Hepatic stellate cell (primary cell): Measurements from ENCODE around the gene SFTA2.
"Not testable (repeated sequence)": the region's sequence is repeated elsewhere in the genome, so short reads cannot be mapped to it uniquely, and the experiment has no call there.

Experiments used
- DNase-seq: peaks from one replicate; pipeline ENCODE4 v3.0.0; 2011; ENCODE audit warnings: low spot score

The SFTA2 gene

GRCh38 chr6:30942338-30943060, 10.5 kb upstream of the SFTA2 start:
- peak; percentile 94 for DNase-seq

GRCh38 chr6:30940361-30940986, 8.5 kb upstream of the SFTA2 start, which contains the start of gene MUCL3:
Gene MUCL3 (plus strand): TSS chr6:30940973. CDS start chr6:30941000, 27 bp downstream.
- DNase-seq: no peak

GRCh38 chr6:30939473-30939872, 7.5 kb upstream of the SFTA2 start:
- DNase-seq: no peak

- no peak for DNase-seq
These were observed 6.8 kb upstream of the SFTA2 start for GRCh38 chr6:30938730-30939129.

GRCh38 chr6:30937265-30937664, 5.3 kb upstream of the SFTA2 start:
- DNase-seq: no peak

GRCh38 chr6:30935018-30935417, 3.0 kb upstream of the SFTA2 start:
- no peak for DNase-seq

- no peak for DNase-seq
These were observed 845 bp upstream of the SFTA2 start for GRCh38 chr6:30932665-30933365.

- no peak for DNase-seq
These were observed 698 bp downstream of the SFTA2 start for GRCh38 chr6:30931272-30931671.

- DNase-seq: no peak
These were observed 1.5 kb downstream of the SFTA2 start for GRCh38 chr6:30930506-30930905.

GRCh38 chr6:30928677-30929076, 3.3 kb downstream of the SFTA2 start:
- DNase-seq: no peak

GRCh38 chr6:30927080-30927479, 4.9 kb downstream of the SFTA2 start:
- not testable (repeated sequence) for DNase-seq

GRCh38 chr6:30926644-30927043, 5.3 kb downstream of the SFTA2 start:
- DNase-seq: no peak

GRCh38 chr6:30924040-30924627, 7.8 kb downstream of the SFTA2 start:
- not testable (repeated sequence) for DNase-seq

GRCh38 chr6:30922447-30922852, 9.5 kb downstream of the SFTA2 start:
- DNase-seq: no peak

- DNase-seq: no peak
These were observed 13.3 kb downstream of the SFTA2 start for GRCh38 chr6:30918670-30919069.

- DNase-seq: no peak
These were observed 14.5 kb downstream of the SFTA2 start for GRCh38 chr6:30917487-30917886.

GRCh38 chr6:30917041-30917440, 14.9 kb downstream of the SFTA2 start:
- DNase-seq: no peak

- peak; percentile 88 for DNase-seq
These were observed 16.4 kb downstream of the SFTA2 start for GRCh38 chr6:30915591-30915946.

GRCh38 chr6:30914854-30915590, 16.9 kb downstream of the SFTA2 start:
- no peak for DNase-seq

- DNase-seq: peak; percentile 99
These were observed 17.7 kb downstream of the SFTA2 start, which contains the start of gene VARS2 for GRCh38 chr6:30914076-30914853. Gene VARS2 (plus strand): TSS chr6:30914238. CDS start chr6:30914837, 599 bp downstream.

GRCh38 chr6:30913721-30914075, 18.3 kb downstream of the SFTA2 start:
- DNase-seq: no peak
